ENCODE measurements around the gene HACL1. TPM values are rescaled to one million over a fixed set of nuclear protein-coding genes. Genes with fewer than 3 reads are reported as not detected.

The HACL1 gene
- total RNA-seq, 1 donor from 2014 or later = 28.4 TPM

- POLR2A ChIA-PET = no interaction called here
- intact Hi-C loops (cut with micrococcal nuclease) = no loop called here
- Mint-ChIP-seq H3K27me3 (peaks cover 7% of the 10 kb centered on the region), H3K9me3 (no peaks in the 10 kb centered on the region), H3K4me3 (no peak within 1 kb of the TSS), H3K27ac (no peak within 1 kb of the TSS), H3K4me1 (peaks cover 8% of the 10 kb centered on the region), H3K36me3 (ENCODE audit: low read depth) (no peaks in the 10 kb centered on the region)
- CTCF ChIA-PET = no interaction called here
- no peak for ATAC-seq (ENCODE audit: low read depth)
- no peak for DNase-seq
- TF ChIP-seq, protein P1, sequence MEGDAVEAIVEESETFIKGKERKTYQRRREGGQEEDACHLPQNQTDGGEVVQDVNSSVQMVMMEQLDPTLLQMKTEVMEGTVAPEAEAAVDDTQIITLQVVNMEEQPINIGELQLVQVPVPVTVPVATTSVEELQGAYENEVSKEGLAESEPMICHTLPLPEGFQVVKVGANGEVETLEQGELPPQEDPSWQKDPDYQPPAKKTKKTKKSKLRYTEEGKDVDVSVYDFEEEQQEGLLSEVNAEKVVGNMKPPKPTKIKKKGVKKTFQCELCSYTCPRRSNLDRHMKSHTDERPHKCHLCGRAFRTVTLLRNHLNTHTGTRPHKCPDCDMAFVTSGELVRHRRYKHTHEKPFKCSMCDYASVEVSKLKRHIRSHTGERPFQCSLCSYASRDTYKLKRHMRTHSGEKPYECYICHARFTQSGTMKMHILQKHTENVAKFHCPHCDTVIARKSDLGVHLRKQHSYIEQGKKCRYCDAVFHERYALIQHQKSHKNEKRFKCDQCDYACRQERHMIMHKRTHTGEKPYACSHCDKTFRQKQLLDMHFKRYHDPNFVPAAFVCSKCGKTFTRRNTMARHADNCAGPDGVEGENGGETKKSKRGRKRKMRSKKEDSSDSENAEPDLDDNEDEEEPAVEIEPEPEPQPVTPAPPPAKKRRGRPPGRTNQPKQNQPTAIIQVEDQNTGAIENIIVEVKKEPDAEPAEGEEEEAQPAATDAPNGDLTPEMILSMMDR (IDR thresholded peaks at IDR 0.05) = no peak
Measured at GRCh38 chr3:15521573-15521965, 79.8 kb downstream of the HACL1 start, which contains the start of gene COLQ. TSS of gene COLQ (minus strand) at chr3:15521706. CDS start at chr3:15521625, 81 bp downstream.

DNA sequence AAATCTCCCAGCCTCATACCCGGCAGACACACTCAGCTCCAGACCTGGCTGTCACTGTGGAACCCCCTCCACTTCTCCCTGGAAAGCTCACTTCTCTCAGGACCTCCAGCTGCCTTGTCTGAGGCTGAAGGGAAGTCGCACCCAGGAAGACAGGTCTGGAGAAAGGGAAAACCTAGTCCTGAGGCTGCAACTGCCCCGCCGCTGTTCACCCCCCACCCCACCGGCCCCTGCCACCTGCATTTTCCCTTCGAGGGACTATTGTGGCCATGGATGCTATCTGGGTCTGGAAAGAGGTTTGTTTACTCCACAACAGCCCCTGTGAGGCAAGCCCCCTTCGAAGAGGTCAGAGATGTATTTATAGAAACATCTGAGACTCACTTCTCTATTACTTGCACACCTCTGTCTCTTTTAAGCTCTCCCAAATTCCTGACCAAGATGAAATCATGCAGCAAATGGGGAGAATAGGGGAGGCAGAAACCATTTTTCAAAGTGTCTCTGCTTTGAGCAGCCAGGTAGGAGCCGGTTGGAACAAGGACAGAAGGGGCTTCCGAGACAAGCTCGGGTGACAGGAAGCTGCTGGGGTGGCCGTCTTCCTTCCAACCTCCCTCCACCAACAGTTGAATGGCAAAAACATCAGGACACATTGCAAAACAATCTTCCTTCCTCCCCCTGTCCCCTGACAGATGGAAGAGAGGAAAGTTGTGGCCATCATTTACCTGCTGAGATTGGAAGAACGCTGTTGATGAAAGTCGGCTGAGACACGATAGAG lies 80.4 kb downstream of the HACL1 start:
- no peak for DNase-seq
- ATAC-seq (ENCODE audit: low read depth) = no peak
- no peaks in the 10 kb centered on the region for H3K36me3 Mint-ChIP-seq (ENCODE audit: low read depth)
- H3K27me3 Mint-ChIP-seq = peaks cover 7% of the 10 kb centered on the region
- CTCF ChIA-PET = no interaction called here
- TF ChIP-seq, protein P1 (IDR thresholded peaks at IDR 0.05) = no peak
- H3K4me3 Mint-ChIP-seq = no peak overlapping the region
- intact Hi-C loops (cut with micrococcal nuclease) = no loop called here
- H3K4me1 Mint-ChIP-seq = peaks cover 8% of the 10 kb centered on the region
- POLR2A ChIA-PET = no interaction called here
- no peaks in the 10 kb centered on the region for H3K9me3 Mint-ChIP-seq
- H3K27ac Mint-ChIP-seq = no peak overlapping the region

GRCh38 chr3:15520185-15520584 lies 81.2 kb downstream of the HACL1 start:
- intact Hi-C loops (cut with micrococcal nuclease) = no loop called here
- Mint-ChIP-seq H3K4me3 (no peak overlapping the region), H3K36me3 (ENCODE audit: low read depth) (no peaks in the 10 kb centered on the region), H3K4me1 (peaks cover 8% of the 10 kb centered on the region), H3K27me3 (peaks cover 7% of the 10 kb centered on the region), H3K27ac (no peak overlapping the region), H3K9me3 (no peaks in the 10 kb centered on the region)
- CTCF ChIA-PET = no interaction called here
- DNase-seq = no peak
- TF ChIP-seq, protein P1 (IDR thresholded peaks at IDR 0.05) = no peak
- POLR2A ChIA-PET = no interaction called here
- ATAC-seq (ENCODE audit: low read depth) = no peak

GRCh38 chr3:15519096-15519495 lies 82.3 kb downstream of the HACL1 start:
- CTCF ChIA-PET = no interaction called here
- peaks cover 8% of the 10 kb centered on the region for H3K4me1 Mint-ChIP-seq
- POLR2A ChIA-PET = interaction anchor here (1.1 kb wide), 1 partner anchor 284 kb away, joined by 7 read pairs; no protein-coding TSS in a partner anchor

DNA sequence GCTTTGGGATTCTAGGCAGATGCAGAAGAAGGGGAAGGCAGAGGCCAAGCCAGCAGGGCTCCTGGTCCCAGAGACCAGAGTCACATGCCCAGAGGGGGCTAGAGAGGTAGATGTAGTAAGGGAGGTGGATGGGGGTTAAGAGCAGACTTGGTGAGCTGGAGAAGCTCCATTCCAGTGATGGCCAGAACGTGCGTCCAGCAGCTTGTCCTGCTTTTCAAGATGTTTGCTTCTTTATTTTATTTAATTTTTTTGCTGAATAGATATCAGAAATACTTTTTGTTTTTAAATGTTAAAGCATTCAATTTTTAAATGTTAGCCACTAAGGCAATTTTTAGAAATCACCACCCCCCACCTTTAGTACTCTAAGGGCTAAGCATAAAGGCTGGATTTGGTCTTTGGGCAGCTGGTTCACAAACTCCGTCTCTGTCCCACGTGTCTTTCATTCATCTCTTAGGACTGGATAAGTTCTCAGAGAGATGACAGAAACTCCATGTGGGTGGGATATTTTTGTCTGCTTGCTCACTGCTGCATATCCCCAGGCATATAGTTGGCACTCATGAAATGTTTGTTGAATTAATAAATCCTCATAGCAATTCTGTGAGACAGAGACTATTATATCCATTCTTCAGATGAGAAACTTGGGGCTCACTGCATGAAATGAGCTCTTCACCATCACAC lies 86.6 kb downstream of the HACL1 start:
- TF ChIP-seq, protein P1 (IDR thresholded peaks at IDR 0.05) = no peak
- intact Hi-C loops (cut with micrococcal nuclease) = no loop called here
- no peak overlapping the region for H3K27ac Mint-ChIP-seq
- H3K4me1 Mint-ChIP-seq = no peaks in the 10 kb centered on the region
- no peaks in the 10 kb centered on the region for H3K9me3 Mint-ChIP-seq
- DNase-seq (no peak), ATAC-seq (ENCODE audit: low read depth) (no peak)
- ChIA-PET CTCF (no interaction called here), POLR2A (no interaction called here)
- no peaks in the 10 kb centered on the region for H3K27me3 Mint-ChIP-seq
- H3K36me3 Mint-ChIP-seq (ENCODE audit: low read depth) = no peaks in the 10 kb centered on the region
- H3K4me3 Mint-ChIP-seq = no peak overlapping the region

More at GRCh38 chr3:15519096-15519495, 82.3 kb downstream of the HACL1 start:
- Mint-ChIP-seq H3K36me3 (ENCODE audit: low read depth) (no peaks in the 10 kb centered on the region), H3K27ac (no peak overlapping the region), H3K4me3 (no peak overlapping the region), H3K9me3 (no peaks in the 10 kb centered on the region), H3K27me3 (peaks cover 7% of the 10 kb centered on the region)
- TF ChIP-seq, protein P1 (IDR thresholded peaks at IDR 0.05) = no peak
- DNase-seq = no peak
- intact Hi-C loops (cut with micrococcal nuclease) = no loop called here
- no peak for ATAC-seq (ENCODE audit: low read depth)
